DOHH2 (cell line): ENCODE data around the gene ARL4A.

Experiments
- H3F3A ChIP-seq: fragments of 200-600 bp; sonication (generic), shearing (Covaris generic); 2 replicates; pipeline ENCODE4 v1.6.0; 2016; ENCODE audit warnings: antibody characterized with exemption, mild to moderate bottlenecking; ENCODE audit not compliant: control insufficient read depth, insufficient read depth
- H3K27ac ChIP-seq: fragments of 200-600 bp; sonication (generic); 2 replicates; pipeline ENCODE4 v1.5.1; 2014; ENCODE audit warnings: low read depth, mild to moderate bottlenecking, low read length, moderate library complexity
- H3K27me3 ChIP-seq: fragments of 200-600 bp; sonication (generic); 2 replicates; pipeline ENCODE4 v1.6.1; 2014; ENCODE audit warnings: mild to moderate bottlenecking, low read length, mixed read lengths; ENCODE audit not compliant: control insufficient read depth
- H3K36me3 ChIP-seq: fragments of 200-600 bp; sonication (generic); 2 replicates; pipeline ENCODE4 v1.6.1; 2014; ENCODE audit warnings: mild to moderate bottlenecking, low read length, moderate library complexity, mixed read lengths; ENCODE audit not compliant: control insufficient read depth
- H3K4me1 ChIP-seq: fragments of 200-600 bp; sonication (generic); 2 replicates; pipeline ENCODE4 v1.6.1; 2014; ENCODE audit warnings: mild to moderate bottlenecking, low read length, mixed read lengths; ENCODE audit not compliant: control insufficient read depth
- H3K4me2 ChIP-seq: fragments of 200-600 bp; sonication (generic); 2 replicates; pipeline ENCODE4 v1.6.0; 2014; ENCODE audit warnings: mild to moderate bottlenecking, low read length, moderate library complexity
- H3K4me3 ChIP-seq: fragments of 200-600 bp; sonication (generic); 2 replicates; pipeline ENCODE4 v1.5.1; 2014; ENCODE audit warnings: mild to moderate bottlenecking, low read length, mixed read lengths
- H3K79me2 ChIP-seq: fragments of 200-600 bp; sonication (generic); 2 replicates; pipeline ENCODE4 v1.6.1; 2014; ENCODE audit warnings: mild to moderate bottlenecking, low read length, mixed read lengths; ENCODE audit not compliant: control insufficient read depth
- H3K9me2 ChIP-seq: fragments of 200-600 bp; sonication (generic); replicated peaks from 2 replicates; pipeline ENCODE4 v1.6.1; 2014; ENCODE audit warnings: mild to moderate bottlenecking, low read length, mixed read lengths; ENCODE audit not compliant: control insufficient read depth
- H3K9me3 ChIP-seq: fragments of 200-600 bp; sonication (generic); 2 replicates; pipeline ENCODE4 v1.6.1; 2014; ENCODE audit warnings: antibody characterized with exemption, low read length, mixed read lengths; ENCODE audit not compliant: control insufficient read depth, insufficient read depth
- H4K20me1 ChIP-seq: fragments of 200-600 bp; sonication (generic); 2 replicates; pipeline ENCODE4 v1.6.0; 2014; ENCODE audit warnings: low read depth, mild to moderate bottlenecking, antibody characterized with exemption, low read length, moderate library complexity; ENCODE audit not compliant: control insufficient read depth, insufficient read depth
- CTCF ChIP-seq: fragments of 200-600 bp; sonication (generic); IDR thresholded peaks from one replicate; pipeline ENCODE4 v1.5.1; 2014; ENCODE audit warnings: antibody characterized with exemption, mild to moderate bottlenecking, low read depth, low read length; ENCODE audit not compliant: poor library complexity, severe bottlenecking
- EZH2phosphoT487 ChIP-seq: fragments of 200-600 bp; sonication (generic); IDR thresholded peaks from 2 replicates; pipeline ENCODE4 v1.6.1; 2017; ENCODE audit warnings: borderline replicate concordance, mild to moderate bottlenecking, antibody characterized with exemption, low read length, moderate library complexity, mixed read lengths

Gene ARL4A

GRCh38 chr7:12722136-12722535 is 34.7 kb downstream of the ARL4A start:
- Histone ChIP-seq H3F3A (no peaks in the 10 kb centered on the region), H3K36me3 (no peaks in the 10 kb centered on the region), H3K9me3 (no peaks in the 10 kb centered on the region), H3K27me3 (no peaks in the 10 kb centered on the region), H3K4me3 (no peak overlapping the region), H3K79me2 (no peaks in the 10 kb centered on the region), H4K20me1 (no peaks in the 10 kb centered on the region), H3K27ac (no peak overlapping the region), H3K4me2 (no peak overlapping the region), H3K9me2 (no peaks in the 10 kb centered on the region), H3K4me1 (no peaks in the 10 kb centered on the region)
- TF ChIP-seq EZH2phosphoT487 (no peak), CTCF (no peak)

DNA sequence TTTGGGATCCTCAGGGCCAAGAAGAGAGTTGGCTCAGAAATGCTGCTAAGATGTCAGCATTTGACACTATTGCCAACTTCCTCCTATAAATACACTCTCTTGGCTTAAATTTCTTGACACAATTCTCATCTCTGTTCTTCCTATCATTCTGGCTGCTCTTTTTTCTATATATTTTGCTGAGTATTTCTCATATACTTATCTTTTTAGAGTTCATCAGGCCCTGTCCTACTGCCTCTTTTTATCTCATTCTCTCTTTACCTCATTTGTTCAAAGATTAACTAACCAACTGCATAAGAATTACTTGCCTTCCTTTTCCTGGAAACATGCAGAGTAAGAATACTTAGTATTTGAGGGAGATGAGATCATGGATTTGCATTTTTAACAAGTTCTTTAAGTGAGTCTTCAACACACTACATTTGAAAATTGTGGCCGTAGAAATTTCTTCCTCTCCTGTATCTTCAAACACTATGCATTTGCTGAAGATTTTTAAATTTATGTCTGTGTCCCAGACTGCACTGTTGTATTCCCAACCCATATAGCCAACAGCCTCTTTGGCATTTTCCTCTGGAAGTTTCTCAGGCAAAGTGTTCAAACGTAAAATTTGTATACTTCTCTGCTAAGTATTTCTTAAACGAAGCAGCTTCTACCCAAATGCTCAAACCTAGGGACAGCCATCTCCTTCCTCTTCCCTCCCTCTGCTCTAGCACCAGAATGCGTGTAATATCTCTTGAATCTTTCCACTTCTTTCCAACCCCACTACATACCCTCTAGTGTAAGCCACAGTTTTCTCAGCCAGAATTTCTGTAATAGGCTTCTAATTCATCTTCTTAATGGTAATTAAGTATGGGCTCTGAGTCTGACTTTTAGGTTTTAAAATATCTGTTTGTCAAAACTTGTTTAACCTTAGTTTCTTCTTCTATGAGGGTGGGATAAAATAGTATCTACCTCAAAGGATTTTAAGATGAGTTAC is 35.5 kb downstream of the ARL4A start:
- no peaks in the 10 kb centered on the region for H4K20me1 ChIP-seq
- no peak overlapping the region for H3K27ac ChIP-seq

DNA sequence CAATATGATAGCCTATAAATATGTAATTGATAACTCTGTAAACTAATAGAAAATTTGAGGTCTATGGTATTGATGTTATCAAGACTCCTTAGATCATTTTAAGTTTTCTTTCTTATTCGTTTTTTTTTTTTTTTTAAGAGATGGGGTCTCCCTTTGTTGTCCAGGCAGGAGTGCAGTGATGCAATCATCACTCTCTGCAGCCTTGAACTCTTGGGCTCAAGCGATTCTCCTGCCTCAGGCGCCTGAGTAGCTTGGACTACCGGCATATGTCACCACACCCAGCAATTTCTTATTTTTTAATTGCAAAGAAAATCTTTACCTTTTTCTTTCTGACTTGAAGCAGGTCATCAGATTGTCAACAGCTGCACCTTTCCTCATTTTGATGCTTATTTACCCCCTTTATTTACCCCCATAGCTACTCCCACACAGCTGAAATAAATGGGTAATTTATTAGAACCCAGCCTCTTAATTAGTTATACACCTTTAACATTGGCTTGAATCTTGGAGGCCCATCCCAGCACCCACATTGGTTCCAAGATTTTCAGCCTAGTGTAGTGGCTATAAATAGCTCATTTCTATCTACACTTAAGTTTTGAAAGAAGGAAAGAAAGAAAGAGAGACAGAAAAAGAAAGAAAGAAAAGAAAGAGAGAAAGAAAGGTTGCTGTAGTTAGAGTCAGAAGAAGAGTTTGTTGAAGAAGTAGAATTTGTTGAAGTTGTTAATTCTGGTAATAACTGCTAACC is 38.3 kb downstream of the ARL4A start:
- Histone ChIP-seq H3K9me2 (no peaks in the 10 kb centered on the region), H3K36me3 (no peaks in the 10 kb centered on the region), H3K4me2 (no peak overlapping the region), H3K9me3 (no peaks in the 10 kb centered on the region), H3K4me1 (no peaks in the 10 kb centered on the region), H4K20me1 (no peaks in the 10 kb centered on the region), H3K4me3 (no peak overlapping the region), H3K27ac (no peak overlapping the region), H3F3A (no peaks in the 10 kb centered on the region), H3K27me3 (no peaks in the 10 kb centered on the region), H3K79me2 (no peaks in the 10 kb centered on the region)
- TF ChIP-seq CTCF (no peak), EZH2phosphoT487 (no peak)

More for the DNA sequence above, 35.5 kb downstream of the ARL4A start:
- Histone ChIP-seq H3K4me1 (no peaks in the 10 kb centered on the region), H3K27me3 (no peaks in the 10 kb centered on the region), H3K9me2 (no peaks in the 10 kb centered on the region), H3F3A (no peaks in the 10 kb centered on the region), H3K79me2 (no peaks in the 10 kb centered on the region), H3K36me3 (no peaks in the 10 kb centered on the region), H3K9me3 (no peaks in the 10 kb centered on the region), H3K4me2 (no peak overlapping the region), H3K4me3 (no peak overlapping the region)
- TF ChIP-seq CTCF = no peak
- TF ChIP-seq EZH2phosphoT487 = no peak
